GM12864 (cell line): ENCODE results near the gene TIMM10B.
A peak's percentile ranks its signal among the peaks of the same experiment; 100 is the strongest.

Experiments used
- DNase-seq: peaks from one replicate; pipeline ENCODE4 v3.0.0-alpha.2; 2011; ENCODE audit warnings: low read depth
- H3K4me3 ChIP-seq: 2 replicates; pipeline ENCODE4 v1.5.1; 2011; ENCODE audit warnings: mild to moderate bottlenecking, low read depth, low read length, control low read depth
- TF ChIP-seq, protein P1 (sequence below): IDR thresholded peaks from 2 replicates; pipeline ENCODE4 v1.5.1; 2011; ENCODE audit warnings: low read depth, mild to moderate bottlenecking, moderate library complexity, low read length, control low read depth, inconsistent platforms; ENCODE audit errors: missing control alignments

Gene TIMM10B

DNA sequence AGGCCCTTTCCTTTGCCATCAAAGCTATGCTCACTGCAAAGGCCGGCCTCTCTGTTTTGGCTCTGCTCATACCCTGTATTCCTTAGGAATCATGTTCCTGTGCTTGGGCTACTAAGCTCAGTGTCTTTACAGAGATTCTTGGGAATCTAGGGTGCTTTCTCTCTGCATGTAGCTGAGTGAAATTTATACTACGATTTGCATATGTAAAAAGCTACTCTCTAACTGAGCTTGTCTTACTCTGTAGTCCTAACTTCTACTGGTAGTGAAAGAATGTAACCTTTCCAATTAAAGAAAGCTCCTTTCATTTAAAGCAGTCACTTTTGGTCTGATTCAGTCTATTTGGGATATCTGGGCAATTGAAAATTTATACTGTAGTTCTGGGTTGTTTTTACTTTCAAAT, 48.0 kb downstream of the TIMM10B start:
- no peak overlapping the region for H3K4me3 ChIP-seq
- DNase-seq: no peak
- TF ChIP-seq, protein P1, sequence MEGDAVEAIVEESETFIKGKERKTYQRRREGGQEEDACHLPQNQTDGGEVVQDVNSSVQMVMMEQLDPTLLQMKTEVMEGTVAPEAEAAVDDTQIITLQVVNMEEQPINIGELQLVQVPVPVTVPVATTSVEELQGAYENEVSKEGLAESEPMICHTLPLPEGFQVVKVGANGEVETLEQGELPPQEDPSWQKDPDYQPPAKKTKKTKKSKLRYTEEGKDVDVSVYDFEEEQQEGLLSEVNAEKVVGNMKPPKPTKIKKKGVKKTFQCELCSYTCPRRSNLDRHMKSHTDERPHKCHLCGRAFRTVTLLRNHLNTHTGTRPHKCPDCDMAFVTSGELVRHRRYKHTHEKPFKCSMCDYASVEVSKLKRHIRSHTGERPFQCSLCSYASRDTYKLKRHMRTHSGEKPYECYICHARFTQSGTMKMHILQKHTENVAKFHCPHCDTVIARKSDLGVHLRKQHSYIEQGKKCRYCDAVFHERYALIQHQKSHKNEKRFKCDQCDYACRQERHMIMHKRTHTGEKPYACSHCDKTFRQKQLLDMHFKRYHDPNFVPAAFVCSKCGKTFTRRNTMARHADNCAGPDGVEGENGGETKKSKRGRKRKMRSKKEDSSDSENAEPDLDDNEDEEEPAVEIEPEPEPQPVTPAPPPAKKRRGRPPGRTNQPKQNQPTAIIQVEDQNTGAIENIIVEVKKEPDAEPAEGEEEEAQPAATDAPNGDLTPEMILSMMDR: no peak

DNA sequence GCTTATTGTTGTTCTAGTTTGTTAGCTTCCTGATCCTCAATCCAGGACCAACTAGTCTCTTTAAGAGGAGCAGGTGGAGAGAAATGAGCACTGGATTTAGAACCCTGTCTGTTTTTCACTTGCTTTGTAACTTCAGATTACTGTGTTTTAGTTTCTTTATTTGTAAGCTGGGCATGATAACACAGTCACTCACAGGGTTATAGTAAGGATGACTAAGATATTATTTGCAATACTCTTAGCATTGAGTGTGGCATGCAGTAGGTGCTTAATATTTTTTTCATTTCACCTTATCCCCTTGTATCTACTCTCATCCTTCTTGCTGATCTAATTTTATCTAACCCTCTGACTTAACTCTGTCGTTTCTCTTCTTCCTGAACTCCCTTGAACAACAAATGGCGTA, 49.5 kb downstream of the TIMM10B start:
- no peak for DNase-seq
- H3K4me3 ChIP-seq: no peak overlapping the region
- TF ChIP-seq, protein P1: no peak

DNA sequence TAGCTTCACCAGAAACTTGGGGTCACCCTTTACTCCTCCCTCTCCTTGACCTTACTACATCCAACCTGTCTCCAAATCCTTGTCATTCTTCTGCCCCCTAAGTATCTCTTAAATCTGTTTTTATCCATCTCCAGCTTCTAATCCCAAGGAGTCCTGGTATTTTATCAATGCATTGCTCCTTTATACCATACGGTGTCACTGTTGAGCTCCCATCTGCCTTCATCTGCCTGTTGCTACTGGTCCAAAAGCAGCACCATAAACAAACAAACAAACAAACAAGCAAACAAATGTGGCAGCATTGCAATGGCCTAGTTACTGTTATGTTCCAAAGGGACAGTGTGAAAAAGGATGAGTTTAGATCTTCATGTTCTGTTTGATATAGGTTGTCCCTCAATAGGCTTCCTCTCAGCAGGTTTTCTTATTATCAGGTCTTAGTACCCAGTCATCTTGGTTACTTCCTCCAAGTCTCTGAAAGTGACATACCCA, 50.0 kb downstream of the TIMM10B start:
- peak; percentile 10 for DNase-seq
- TF ChIP-seq, protein P1: peak; percentile 73
- H3K4me3 ChIP-seq: no peak overlapping the region
